HepG2 (cell line): ENCODE measurements around the gene TARS3. TPM values are rescaled to one million over a fixed set of nuclear protein-coding genes. Genes with fewer than 3 reads are reported as not detected.

Experiments
- CEBPB ChIP-seq: IDR thresholded peaks from 2 replicates; pipeline ENCODE4 v1.6.1; 2011; ENCODE audit warnings: low read depth, low read length, improper control_type of control experiment, borderline replicate concordance
- ERF ChIP-seq: IDR thresholded peaks from 2 replicates; pipeline ENCODE4 v1.6.1; 2018; ENCODE audit warnings: missing biosample characterization, missing genetic modification reagents
- FOXK1 ChIP-seq: sonication (generic); formaldehyde crosslinking; IDR thresholded peaks from 2 replicates; pipeline ENCODE4 v1.4.0; 2020; ENCODE audit warnings: low read depth, missing genetic modification reagents, borderline replicate concordance
- HNRNPH1 ChIP-seq: fragments of 200-400 bp; formaldehyde crosslinking; optimal IDR thresholded peaks from 2 replicates; pipeline ENCODE3; 2017; ENCODE audit warnings: mild to moderate bottlenecking, low read depth, low read length
- KDM5A ChIP-seq: fragments of 200-600 bp; sonication (generic); IDR thresholded peaks from 2 replicates; pipeline ENCODE4 v1.7.0; 2018; ENCODE audit warnings: antibody characterized with exemption, mild to moderate bottlenecking, low read length, borderline replicate concordance
- KLF12 ChIP-seq: sonication (generic); formaldehyde crosslinking; IDR thresholded peaks from 2 replicates; pipeline ENCODE4 v1.4.0; 2020; ENCODE audit warnings: missing genetic modification reagents, borderline replicate concordance
- NFIB ChIP-seq: sonication (generic); formaldehyde crosslinking; IDR thresholded peaks from 2 replicates; pipeline ENCODE4 v1.9.0; 2021; ENCODE audit warnings: missing genetic modification reagents, mild to moderate bottlenecking, borderline replicate concordance
- ZNF263 ChIP-seq: sonication (generic); formaldehyde crosslinking; IDR thresholded peaks from 2 replicates; pipeline ENCODE4 v1.4.0; 2020; ENCODE audit warnings: missing genetic modification reagents
- ZNF34 ChIP-seq: sonication (generic); formaldehyde crosslinking; IDR thresholded peaks from 2 replicates; pipeline ENCODE4 v1.4.0; 2020; ENCODE audit warnings: mild to moderate bottlenecking, missing genetic modification reagents, borderline replicate concordance
- ZNF569 ChIP-seq: sonication (generic); formaldehyde crosslinking; IDR thresholded peaks from 2 replicates; pipeline ENCODE4 v1.5.0; 2020; ENCODE audit warnings: mild to moderate bottlenecking, missing genetic modification reagents, moderate library complexity, borderline replicate concordance
- polyA plus RNA-seq, 8 experiments: library from polyadenylated mRNA; depleted of rRNA in 3 of 8; stranded (reverse) in 7 of 8; unstranded in 1 of 8; fragments of >200 nt; fragmentation: Illumina TruSeq in 4 of 8; extraction: Trizol in 4 of 8; gene quantifications; 2 replicates each; pipeline versions ENCODE4 v1.2.1 to v1.2.3, GENCODE V29; 2011 to 2016; ENCODE audit warnings: low read depth in 4 of 8, missing spikeins in 1 of 8, mixed read lengths in 1 of 8; ENCODE audit not compliant: insufficient read depth in 1 of 8
- total RNA-seq, 5 experiments: library from RNA; depleted of rRNA; stranded (reverse); fragments of >200 nt; fragmentation: Illumina TruSeq; extraction: Trizol; gene quantifications; 2 replicates each; pipeline ENCODE4 v1.2.3, GENCODE V29; 2016; ENCODE audit warnings: low read depth in 1 of 5
- TF ChIP-seq, protein P1 (sequence below): sonication (generic); formaldehyde crosslinking; IDR thresholded peaks from 2 replicates; pipeline ENCODE4 v1.4.0; 2020; ENCODE audit warnings: missing genetic modification reagents
- TF ChIP-seq, protein P2 (sequence below): sonication (generic); formaldehyde crosslinking; IDR thresholded peaks from 2 replicates; pipeline ENCODE4 v1.5.0; 2020; ENCODE audit warnings: missing genetic modification reagents
- TF ChIP-seq, protein P3 (sequence below): sonication (generic); formaldehyde crosslinking; IDR thresholded peaks from 2 replicates; pipeline ENCODE4 v1.5.0; 2020; ENCODE audit warnings: missing genetic modification reagents, mild to moderate bottlenecking, borderline replicate concordance
- TF ChIP-seq, protein P4 (sequence below): sonication (generic); formaldehyde crosslinking; IDR thresholded peaks from 2 replicates; pipeline ENCODE4 v1.4.0; 2020; ENCODE audit warnings: mild to moderate bottlenecking, missing genetic modification reagents, borderline replicate concordance
- TF ChIP-seq, protein P5 (sequence below): sonication (generic); formaldehyde crosslinking; IDR thresholded peaks from 2 replicates; pipeline ENCODE4 v1.9.0; 2021; ENCODE audit warnings: missing genetic modification reagents, mild to moderate bottlenecking, borderline replicate concordance

The TARS3 gene
- total and polyA plus RNA-seq, 2 of the 13 experiments (the other 11 are each of a cell fraction or from before 2014, with no cell fraction given): 4.1 to 11.7 TPM

DNA sequence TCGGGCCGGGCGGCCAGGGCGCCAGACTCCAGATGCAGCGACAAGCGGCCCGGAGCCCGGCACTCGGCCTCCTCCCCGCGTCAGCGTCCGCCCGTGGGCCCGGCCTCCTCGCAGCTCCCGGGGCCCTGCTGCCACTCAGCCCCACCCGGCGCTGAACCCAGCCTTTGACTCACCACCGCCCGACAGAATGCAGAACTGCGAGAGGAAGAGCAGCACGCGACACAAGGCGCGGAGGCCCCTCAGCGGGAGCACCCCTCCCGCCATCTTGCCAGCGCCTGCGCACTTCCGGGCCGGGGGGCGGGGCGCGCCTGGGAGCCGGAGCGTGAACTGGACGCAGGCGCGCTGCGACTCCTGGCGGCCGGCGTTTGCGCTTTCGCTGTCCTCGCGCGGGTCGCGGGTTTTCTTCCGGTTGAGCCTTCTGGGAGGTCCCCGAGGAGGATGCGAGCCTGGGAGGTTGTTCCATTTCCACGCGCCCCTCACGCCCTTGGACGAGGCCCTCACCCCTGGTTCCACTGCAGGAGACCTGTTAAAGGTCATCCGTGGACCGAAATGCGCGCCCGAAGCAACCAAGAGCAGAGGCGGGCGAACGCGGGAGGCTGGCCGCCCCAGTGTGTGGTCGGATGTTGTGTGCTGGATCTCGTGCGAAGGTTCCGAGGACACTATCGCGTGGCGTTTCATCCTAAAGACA, 72.0 kb downstream of the TARS3 start, which contains the start of gene TM2D3 (continued):
- TF ChIP-seq ZNF34 (CRISPR knock-in tag) (peak; percentile 94; the same call in 1 of the 2 replicates), ZNF569 (CRISPR knock-in tag) (no peak), HNRNPH1 (no peak), CEBPB (no peak), ZNF263 (CRISPR knock-in tag) (0 out of 2 replicates have a peak, but pooled peaks have one; percentile 25), FOXK1 (peak; percentile 59; the same call in 1 of the 2 replicates), KLF12 (CRISPR knock-in tag) (0 out of 2 replicates have a peak, but pooled peaks have one; percentile 74), NFIB (CRISPR knock-in tag) (no peak), KDM5A (peak; percentile 78; the same call in 1 of the 2 replicates), ERF (CRISPR knock-in tag) (peak; percentile 73)
- TF ChIP-seq, protein P1, sequence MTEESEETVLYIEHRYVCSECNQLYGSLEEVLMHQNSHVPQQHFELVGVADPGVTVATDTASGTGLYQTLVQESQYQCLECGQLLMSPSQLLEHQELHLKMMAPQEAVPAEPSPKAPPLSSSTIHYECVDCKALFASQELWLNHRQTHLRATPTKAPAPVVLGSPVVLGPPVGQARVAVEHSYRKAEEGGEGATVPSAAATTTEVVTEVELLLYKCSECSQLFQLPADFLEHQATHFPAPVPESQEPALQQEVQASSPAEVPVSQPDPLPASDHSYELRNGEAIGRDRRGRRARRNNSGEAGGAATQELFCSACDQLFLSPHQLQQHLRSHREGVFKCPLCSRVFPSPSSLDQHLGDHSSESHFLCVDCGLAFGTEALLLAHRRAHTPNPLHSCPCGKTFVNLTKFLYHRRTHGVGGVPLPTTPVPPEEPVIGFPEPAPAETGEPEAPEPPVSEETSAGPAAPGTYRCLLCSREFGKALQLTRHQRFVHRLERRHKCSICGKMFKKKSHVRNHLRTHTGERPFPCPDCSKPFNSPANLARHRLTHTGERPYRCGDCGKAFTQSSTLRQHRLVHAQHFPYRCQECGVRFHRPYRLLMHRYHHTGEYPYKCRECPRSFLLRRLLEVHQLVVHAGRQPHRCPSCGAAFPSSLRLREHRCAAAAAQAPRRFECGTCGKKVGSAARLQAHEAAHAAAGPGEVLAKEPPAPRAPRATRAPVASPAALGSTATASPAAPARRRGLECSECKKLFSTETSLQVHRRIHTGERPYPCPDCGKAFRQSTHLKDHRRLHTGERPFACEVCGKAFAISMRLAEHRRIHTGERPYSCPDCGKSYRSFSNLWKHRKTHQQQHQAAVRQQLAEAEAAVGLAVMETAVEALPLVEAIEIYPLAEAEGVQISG: peak; percentile 84
- TF ChIP-seq, protein P2, sequence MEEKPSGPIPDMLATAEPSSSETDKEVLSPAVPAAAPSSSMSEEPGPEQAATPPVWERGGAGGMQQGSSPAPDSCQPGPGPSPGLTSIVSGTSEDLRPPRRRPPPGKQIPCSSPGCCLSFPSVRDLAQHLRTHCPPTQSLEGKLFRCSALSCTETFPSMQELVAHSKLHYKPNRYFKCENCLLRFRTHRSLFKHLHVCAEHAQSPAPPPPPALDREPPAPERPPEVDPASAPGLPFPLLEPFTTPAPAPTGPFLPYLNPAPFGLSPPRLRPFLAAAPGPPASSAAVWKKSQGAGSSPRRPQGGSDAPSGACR: 0 out of 2 replicates have a peak, but pooled peaks have one; percentile 56
- TF ChIP-seq, protein P3, sequence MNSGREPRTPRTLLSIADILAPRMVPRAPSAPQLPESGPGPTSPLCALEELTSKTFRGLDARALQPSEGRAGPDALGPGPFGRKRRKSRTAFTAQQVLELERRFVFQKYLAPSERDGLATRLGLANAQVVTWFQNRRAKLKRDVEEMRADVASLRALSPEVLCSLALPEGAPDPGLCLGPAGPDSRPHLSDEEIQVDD (CRISPR knock-in tag): peak; percentile 34; the same call in 1 of the 2 replicates
- TF ChIP-seq, protein P4, sequence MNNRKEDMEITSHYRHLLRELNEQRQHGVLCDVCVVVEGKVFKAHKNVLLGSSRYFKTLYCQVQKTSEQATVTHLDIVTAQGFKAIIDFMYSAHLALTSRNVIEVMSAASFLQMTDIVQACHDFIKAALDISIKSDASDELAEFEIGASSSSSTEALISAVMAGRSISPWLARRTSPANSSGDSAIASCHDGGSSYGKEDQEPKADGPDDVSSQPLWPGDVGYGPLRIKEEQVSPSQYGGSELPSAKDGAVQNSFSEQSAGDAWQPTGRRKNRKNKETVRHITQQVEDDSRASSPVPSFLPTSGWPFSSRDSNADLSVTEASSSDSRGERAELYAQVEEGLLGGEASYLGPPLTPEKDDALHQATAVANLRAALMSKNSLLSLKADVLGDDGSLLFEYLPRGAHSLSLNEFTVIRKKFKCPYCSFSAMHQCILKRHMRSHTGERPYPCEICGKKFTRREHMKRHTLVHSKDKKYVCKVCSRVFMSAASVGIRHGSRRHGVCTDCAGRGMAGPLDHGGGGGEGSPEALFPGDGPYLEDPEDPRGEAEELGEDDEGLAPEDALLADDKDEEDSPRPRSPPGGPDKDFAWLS (CRISPR knock-in tag): 0 out of 2 replicates have a peak, but pooled peaks have one; percentile 34
- TF ChIP-seq, protein P5, sequence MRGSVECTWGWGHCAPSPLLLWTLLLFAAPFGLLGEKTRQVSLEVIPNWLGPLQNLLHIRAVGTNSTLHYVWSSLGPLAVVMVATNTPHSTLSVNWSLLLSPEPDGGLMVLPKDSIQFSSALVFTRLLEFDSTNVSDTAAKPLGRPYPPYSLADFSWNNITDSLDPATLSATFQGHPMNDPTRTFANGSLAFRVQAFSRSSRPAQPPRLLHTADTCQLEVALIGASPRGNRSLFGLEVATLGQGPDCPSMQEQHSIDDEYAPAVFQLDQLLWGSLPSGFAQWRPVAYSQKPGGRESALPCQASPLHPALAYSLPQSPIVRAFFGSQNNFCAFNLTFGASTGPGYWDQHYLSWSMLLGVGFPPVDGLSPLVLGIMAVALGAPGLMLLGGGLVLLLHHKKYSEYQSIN (CRISPR knock-in tag): no peak
